ENCODE results near the gene C1orf122.

The C1orf122 gene

GRCh38 chr1:37792943-37793686 lies 14.5 kb upstream of the C1orf122 start:
- DNase-seq (ENCODE audit: low spot score) = no peak
- TF ChIP-seq CTCF (IDR thresholded peaks at IDR 0.05) = no peak
- no peak overlapping the region for H3K27ac ChIP-seq
- H3K4me3 ChIP-seq = peak overlapping the region; percentile 76

GRCh38 chr1:37793773-37794371 lies 13.7 kb upstream of the C1orf122 start, which contains the start of gene MANEAL:
Gene MANEAL, plus strand, starts transcription at chr1:37793847. Its CDS starts 336 bp downstream, at chr1:37794183.
- no peak for TF ChIP-seq CTCF (IDR thresholded peaks at IDR 0.05)
- no peak for DNase-seq (ENCODE audit: low spot score)
- peak within 1 kb of the TSS; percentile 76 for H3K4me3 ChIP-seq
- H3K27ac ChIP-seq = no peak within 1 kb of the TSS

- peak overlapping the region; percentile 76 for H3K4me3 ChIP-seq
Observed at GRCh38 chr1:37794372-37795339, 12.9 kb upstream of the C1orf122 start.

GRCh38 chr1:37795340-37796125 lies 12.1 kb upstream of the C1orf122 start:
- no peak overlapping the region for H3K4me3 ChIP-seq
- TF ChIP-seq CTCF (IDR thresholded peaks at IDR 0.05) = no peak
- no peak for DNase-seq (ENCODE audit: low spot score)
- no peak overlapping the region for H3K27ac ChIP-seq

More at GRCh38 chr1:37794372-37795339, 12.9 kb upstream of the C1orf122 start:
- H3K27ac ChIP-seq = no peak overlapping the region
- DNase-seq (ENCODE audit: low spot score) = no peak
- TF ChIP-seq CTCF (IDR thresholded peaks at IDR 0.05) = no peak

GRCh38 chr1:37797750-37798345 lies 9.7 kb upstream of the C1orf122 start:
- H3K4me3 ChIP-seq = no peak overlapping the region
- TF ChIP-seq CTCF (IDR thresholded peaks at IDR 0.05) = no peak
- DNase-seq (ENCODE audit: low spot score) = no peak
- no peak overlapping the region for H3K27ac ChIP-seq

- TF ChIP-seq CTCF (IDR thresholded peaks at IDR 0.05) = no peak
- H3K27ac ChIP-seq = no peak overlapping the region
- no peak overlapping the region for H3K4me3 ChIP-seq
- no peak for DNase-seq (ENCODE audit: low spot score)
Observed at GRCh38 chr1:37802439-37802838, 5.2 kb upstream of the C1orf122 start.

Data from coronary artery (tissue), 2 donors.